GM19372 (cell line): ENCODE measurements around the gene CAPN7.

ENCODE experiments used
- ATAC-seq: cut with Tn5 transposase; IDR thresholded peaks from one replicate; pipeline ENCODE4 v1.9.1; 2021; ENCODE audit warnings: mild to moderate bottlenecking, low read depth, moderate library complexity; ENCODE audit not compliant: unreplicated experiment

The CAPN7 gene

GRCh38 chr3:15198686-15199085 is 7.4 kb upstream of the CAPN7 start:
- ATAC-seq = no peak

GRCh38 chr3:15199493-15200105 is 6.4 kb upstream of the CAPN7 start:
- no peak for ATAC-seq

- no peak for ATAC-seq
Observed at GRCh38 chr3:15204005-15204404, 2.0 kb upstream of the CAPN7 start.

- ATAC-seq = no peak
Observed at GRCh38 chr3:15205482-15205933, 538 bp upstream of the CAPN7 start.

DNA sequence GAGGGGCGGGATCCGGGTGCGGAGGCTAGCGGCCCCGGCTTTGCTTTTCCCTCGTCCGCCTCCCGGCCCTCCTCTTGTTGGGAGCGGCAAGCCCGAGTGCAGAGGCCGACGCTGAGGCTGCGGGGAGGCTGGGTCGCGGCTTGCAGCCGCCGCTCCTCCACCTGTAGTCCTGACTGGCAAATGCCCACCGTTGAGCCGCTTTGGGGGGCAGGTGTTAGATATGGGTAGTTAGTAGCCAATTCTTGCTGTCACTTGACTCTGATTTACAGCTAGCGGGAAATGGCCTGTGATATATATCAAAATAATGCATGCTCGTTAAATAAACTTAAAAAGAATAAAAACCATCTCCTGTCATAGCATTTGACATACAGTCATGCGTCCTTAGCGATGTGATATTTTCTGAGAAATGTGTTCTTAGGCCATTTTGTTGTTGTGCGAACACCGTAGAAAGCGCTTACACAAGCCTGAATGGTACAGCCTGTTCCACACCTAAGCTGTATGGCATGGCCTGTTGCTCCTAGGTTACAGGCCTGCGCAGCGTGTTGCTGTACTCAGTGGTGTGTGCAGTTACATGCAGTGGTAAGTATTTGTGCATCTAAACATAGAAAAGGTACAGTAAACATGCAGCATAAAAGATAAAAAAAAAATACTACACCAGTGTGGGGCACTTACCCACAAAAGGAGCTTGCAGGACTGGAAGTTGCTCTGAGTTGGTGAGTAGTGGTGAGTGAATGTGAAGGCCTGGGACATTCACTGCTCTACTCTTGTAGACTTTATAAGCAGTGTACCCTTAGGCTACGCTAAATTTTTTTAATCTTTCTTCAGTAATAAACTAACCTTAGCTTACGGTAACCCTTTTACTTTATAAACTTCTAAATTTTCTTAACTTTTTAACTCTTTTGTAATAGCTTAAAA is 873 bp downstream of the CAPN7 start:
- peak; percentile 14 for ATAC-seq

DNA sequence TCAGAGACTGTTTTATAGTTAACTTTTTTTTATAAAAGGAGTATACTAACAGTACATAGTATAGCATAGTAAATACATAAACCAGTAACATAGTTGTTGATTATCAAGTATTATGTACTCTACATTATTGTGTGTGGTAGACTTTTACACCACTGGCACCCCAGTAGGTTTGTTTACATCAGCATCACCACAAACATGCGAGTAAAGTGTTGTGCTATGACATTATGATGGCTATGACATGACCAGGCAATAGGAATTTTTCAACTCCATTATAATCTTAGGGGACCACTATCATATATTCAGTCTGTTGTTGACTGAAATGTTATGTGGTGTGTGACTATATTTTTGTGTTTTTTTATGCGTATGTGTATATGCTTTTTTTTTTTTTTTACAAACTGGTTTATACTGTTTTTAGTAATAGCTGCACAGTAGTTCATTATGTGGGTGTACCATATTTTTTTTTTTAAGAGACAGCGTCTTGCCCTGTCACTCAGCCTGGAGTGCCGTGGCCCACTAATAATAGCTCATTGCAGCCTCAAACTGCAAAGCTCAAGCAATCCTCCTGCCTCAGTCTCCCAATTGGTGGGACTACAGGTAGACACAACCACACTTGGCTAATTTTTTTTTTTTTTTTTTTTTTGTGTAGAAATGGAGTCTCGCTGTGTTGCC is 1.9 kb downstream of the CAPN7 start:
- ATAC-seq = no peak

GRCh38 chr3:15211937-15212336 is 5.9 kb downstream of the CAPN7 start:
- no peak for ATAC-seq

DNA sequence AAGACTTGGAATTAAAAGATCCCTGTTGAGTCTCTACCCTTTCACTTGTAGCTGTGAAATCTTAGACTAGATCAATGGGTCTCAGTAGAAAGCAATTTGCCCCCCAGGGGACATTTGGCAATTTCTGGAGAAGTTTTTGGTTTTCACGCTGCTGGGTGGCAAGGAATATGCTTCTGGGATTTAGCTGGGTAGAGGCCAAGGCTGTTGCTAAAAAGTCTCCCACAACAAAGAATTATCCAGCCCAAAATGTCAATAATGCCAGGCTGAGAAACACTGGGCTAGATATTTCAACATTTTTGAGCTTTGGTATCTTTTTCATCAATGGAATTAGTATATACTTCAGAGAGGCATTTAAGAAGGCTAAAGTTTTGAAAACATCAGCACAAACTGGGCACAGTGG is 8.7 kb downstream of the CAPN7 start:
- ATAC-seq = no peak

DNA sequence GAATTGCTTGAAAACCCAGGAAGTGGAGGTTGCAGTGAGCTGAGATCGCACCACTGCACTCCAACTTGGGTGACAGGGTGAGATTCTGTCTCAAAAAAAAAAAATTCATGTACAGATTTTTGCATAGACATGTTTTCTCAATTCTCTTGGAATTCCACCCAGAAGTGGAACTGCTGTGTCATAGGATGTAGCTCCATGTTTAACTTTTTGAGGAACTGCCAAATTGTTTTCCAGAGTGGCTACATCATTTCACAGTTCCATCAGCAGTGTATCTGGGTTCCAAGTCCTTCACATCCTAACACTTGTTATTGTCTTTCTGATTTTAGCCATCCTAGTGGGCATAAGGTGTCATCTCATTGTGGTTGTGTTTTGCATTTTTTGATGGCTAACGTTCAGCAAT is 9.9 kb downstream of the CAPN7 start:
- ATAC-seq = no peak

- no peak for ATAC-seq
Observed at GRCh38 chr3:15216501-15216900, 10.5 kb downstream of the CAPN7 start.

DNA sequence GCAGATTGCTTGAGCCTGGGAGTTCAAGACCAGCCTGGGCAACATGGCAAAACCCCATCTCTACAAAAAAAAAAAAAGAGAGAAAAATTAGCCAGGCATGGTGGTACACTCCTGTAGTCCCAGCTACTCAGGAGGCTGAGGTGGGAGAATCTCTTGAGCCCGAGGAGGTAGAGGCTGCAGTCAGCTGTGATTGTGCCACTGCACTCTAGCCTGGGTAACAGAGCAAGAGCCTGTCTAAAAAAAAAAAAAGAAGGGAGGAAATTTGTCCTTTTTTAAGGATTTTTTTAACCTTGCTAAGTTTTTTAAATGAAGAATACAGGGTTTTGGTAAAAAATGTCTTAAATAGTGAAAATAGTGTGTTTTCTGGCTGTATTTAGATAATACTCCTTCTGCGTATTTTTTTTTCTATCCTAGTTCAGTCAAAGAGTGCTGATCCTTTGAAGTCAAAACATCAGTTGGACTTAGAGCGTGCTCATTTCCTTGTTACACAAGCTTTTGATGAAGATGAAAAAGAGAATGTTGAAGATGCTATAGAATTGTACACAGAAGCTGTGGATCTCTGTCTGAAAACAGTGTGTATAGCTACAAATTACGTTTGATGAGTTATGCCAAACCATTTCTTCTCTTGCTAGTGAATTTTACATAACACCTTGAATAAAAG is 11.1 kb downstream of the CAPN7 start:
- no peak for ATAC-seq

- ATAC-seq = no peak
Observed at GRCh38 chr3:15217841-15218267, 11.8 kb downstream of the CAPN7 start.

GRCh38 chr3:15218689-15219088 is 12.6 kb downstream of the CAPN7 start:
- ATAC-seq = no peak

DNA sequence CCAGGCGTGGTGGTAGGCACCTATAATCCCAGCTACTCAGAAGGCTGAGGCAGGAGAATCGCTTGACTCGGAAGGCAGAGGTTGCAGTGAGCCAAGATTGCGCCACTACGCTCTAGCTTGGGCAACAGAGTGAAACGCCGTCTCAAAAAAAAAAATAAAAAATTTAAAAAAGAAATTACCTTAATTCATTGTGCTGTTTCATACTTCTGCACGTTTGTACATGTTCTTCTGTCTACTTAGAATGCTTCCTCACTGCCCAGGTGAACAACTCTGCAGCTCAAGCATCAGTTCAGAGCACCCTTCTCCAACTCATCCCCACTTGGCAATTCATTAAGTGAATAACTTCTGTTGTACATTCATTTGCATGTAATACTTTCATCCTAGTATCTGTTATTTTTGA is 14.0 kb downstream of the CAPN7 start:
- ATAC-seq = no peak

GRCh38 chr3:15220661-15221060 is 14.6 kb downstream of the CAPN7 start:
- no peak for ATAC-seq

DNA sequence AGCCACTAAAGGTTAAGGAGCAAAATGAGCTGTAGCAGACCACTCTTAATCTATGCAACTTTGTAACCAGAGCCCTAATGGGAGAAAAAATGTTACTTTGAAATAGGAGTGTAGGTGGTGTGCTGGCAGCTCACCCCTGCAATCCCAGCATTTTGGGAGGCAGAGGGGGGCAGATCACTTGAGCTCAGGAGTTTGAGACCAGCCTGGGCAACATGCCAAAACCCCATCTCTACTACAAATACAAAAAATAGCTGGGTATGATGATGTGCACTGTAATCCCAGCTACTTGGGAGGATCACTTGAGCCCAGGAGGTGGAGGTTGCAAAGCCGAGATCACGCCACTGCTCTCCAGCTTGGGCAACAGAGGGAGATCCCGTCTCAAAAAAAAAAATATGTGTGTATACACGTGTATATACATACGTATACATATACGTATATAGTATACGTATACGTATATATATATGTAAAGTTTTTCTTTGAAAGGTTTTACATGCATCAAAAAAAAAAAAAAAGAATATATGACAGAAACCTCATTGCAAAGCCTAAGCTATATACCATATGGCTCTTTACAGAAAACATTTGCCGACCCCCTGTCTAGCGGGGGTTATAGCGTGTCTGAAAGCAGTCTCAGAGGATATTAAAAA is 15.7 kb downstream of the CAPN7 start:
- no peak for ATAC-seq

GRCh38 chr3:15223685-15224572 is 17.9 kb downstream of the CAPN7 start:
- ATAC-seq = no peak

- ATAC-seq = no peak
Observed at GRCh38 chr3:15228147-15228546, 22.1 kb downstream of the CAPN7 start.

- ATAC-seq = no peak
Observed at GRCh38 chr3:15229262-15229661, 23.2 kb downstream of the CAPN7 start.
